GM20000 (cell line): ENCODE results near the gene SPOPL.
"Not testable (repeated sequence)": the region's sequence is repeated elsewhere in the genome, so short reads cannot be mapped to it uniquely, and the experiment has no call there.

Experiments
- DNase-seq: peaks from one replicate; pipeline ENCODE4 v3.0.0; 2012; ENCODE audit warnings: low spot score
- CTCF ChIP-seq: IDR thresholded peaks from 2 replicates; pipeline ENCODE4 v1.5.1; 2012; ENCODE audit warnings: mild to moderate bottlenecking, control low read depth; ENCODE audit errors: extremely low read depth, missing control alignments

The SPOPL gene

GRCh38 chr2:138469411-138469810 lies 32.2 kb upstream of the SPOPL start:
- DNase-seq, result no peak

GRCh38 chr2:138470941-138471340 lies 30.6 kb upstream of the SPOPL start:
- TF ChIP-seq CTCF, result no peak

More at GRCh38 chr2:138469411-138469810, 32.2 kb upstream of the SPOPL start:
- TF ChIP-seq CTCF, result no peak

GRCh38 chr2:138474100-138474825 lies 27.3 kb upstream of the SPOPL start:
- DNase-seq, result no peak
- no peak for TF ChIP-seq CTCF

More at GRCh38 chr2:138470941-138471340, 30.6 kb upstream of the SPOPL start:
- no peak for DNase-seq

GRCh38 chr2:138475277-138475776 lies 26.2 kb upstream of the SPOPL start:
- TF ChIP-seq CTCF, result no peak
- DNase-seq, result peak; percentile 29

GRCh38 chr2:138476186-138476585 lies 25.4 kb upstream of the SPOPL start:
- TF ChIP-seq CTCF, result no peak
- no peak for DNase-seq

- TF ChIP-seq CTCF, result no peak
- no peak for DNase-seq
These were observed 24.6 kb upstream of the SPOPL start for GRCh38 chr2:138476940-138477339.

- not testable (repeated sequence) for DNase-seq
These were observed 18.8 kb upstream of the SPOPL start for GRCh38 chr2:138482796-138483195.

- TF ChIP-seq CTCF, result no peak
- DNase-seq, result no peak
These were observed 16.6 kb upstream of the SPOPL start for GRCh38 chr2:138485019-138485418.
